Lower leg skin (tissue), 3 donors: ENCODE measurements around the gene PARP6.

Experiments used
- CTCF ChIP-seq, 3 donors: fragments of 450-650 bp; IDR thresholded peaks; one replicate each; pipeline ENCODE4 v1.5.1; 2016; ENCODE audit warnings: antibody characterized with exemption in 3 of 3, mild to moderate bottlenecking in 3 of 3, moderate library complexity in 2 of 3
- POLR2A ChIP-seq, 2 donors: fragments of 450-650 bp; IDR thresholded peaks; one replicate each; pipeline ENCODE4 v1.6.1; 2016 to 2017; ENCODE audit warnings: antibody characterized with exemption in 2 of 2, mild to moderate bottlenecking in 1 of 2, moderate library complexity in 1 of 2

- TF ChIP-seq CTCF (IDR thresholded peaks at IDR 0.05), result no peak
- no peak for TF ChIP-seq POLR2A (IDR thresholded peaks at IDR 0.05)
These were observed 47.1 kb upstream of the PARP6 start for GRCh38 chr15:72319360-72319984.
